Measurements from ENCODE around the gene DIP2C.

Gene DIP2C

DNA sequence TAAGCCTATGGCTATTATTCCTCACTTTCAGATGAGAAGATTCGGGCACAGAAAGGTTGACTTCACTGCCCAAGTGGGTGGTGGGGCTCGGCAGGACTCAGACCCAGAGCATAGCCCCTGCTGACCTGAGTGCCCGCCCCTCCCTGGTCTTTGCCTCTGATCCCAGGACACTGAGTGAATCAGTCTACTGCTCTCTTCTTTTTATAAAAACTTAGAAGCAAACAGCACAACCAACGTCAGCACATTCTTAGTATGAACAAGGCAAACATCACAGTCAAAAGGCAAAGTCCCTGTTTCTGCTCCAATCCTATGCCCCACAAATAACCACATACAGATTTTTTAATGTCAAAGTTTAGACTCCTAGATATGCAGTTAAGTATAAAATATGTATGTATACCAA is 316.5 kb downstream of the DIP2C start:
- no peak for DNase-seq (ENCODE audit: low spot score)
- TF ChIP-seq CTCF (IDR thresholded peaks at IDR 0.05; ENCODE audit: extremely low read depth, insufficient read depth, missing control alignments) = no peak
- in situ Hi-C loops (cut with MboI; ENCODE audit: low pct_unique_long_range_greater_than_20kb, low sequenced_read_pairs, unreplicated experiment) = no loop called here

DNA sequence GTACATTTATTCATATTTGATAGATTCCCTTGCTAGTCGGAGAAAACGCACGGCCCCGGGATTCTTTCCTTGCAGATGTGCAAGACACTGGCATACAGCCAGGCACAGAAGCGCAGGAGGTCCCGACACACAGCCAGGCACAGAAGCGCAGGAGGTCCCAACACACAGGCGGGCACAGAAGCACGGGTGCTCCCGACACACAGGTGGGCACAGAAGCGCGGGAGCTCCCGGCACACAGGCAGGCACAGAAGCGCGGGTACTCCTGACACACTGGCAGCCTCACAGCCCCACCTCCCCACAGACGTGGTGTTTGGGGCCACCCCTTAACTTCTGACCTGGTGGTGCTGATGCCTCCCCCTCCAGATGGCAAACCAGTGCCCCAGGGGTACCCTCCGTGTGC is 316.9 kb downstream of the DIP2C start:
- in situ Hi-C loops (cut with MboI; ENCODE audit: low pct_unique_long_range_greater_than_20kb, low sequenced_read_pairs, unreplicated experiment) = no loop called here
- no peak for DNase-seq (ENCODE audit: low spot score)
- TF ChIP-seq CTCF (IDR thresholded peaks at IDR 0.05; ENCODE audit: extremely low read depth, insufficient read depth, missing control alignments) = no peak

- in situ Hi-C loops (cut with MboI; ENCODE audit: low pct_unique_long_range_greater_than_20kb, low sequenced_read_pairs, unreplicated experiment) = no loop called here
- DNase-seq (ENCODE audit: low spot score) = no peak
- no peak for TF ChIP-seq CTCF (IDR thresholded peaks at IDR 0.05; ENCODE audit: extremely low read depth, insufficient read depth, missing control alignments)
Measured at GRCh38 chr10:371515-371914, 318.0 kb downstream of the DIP2C start.

DNA sequence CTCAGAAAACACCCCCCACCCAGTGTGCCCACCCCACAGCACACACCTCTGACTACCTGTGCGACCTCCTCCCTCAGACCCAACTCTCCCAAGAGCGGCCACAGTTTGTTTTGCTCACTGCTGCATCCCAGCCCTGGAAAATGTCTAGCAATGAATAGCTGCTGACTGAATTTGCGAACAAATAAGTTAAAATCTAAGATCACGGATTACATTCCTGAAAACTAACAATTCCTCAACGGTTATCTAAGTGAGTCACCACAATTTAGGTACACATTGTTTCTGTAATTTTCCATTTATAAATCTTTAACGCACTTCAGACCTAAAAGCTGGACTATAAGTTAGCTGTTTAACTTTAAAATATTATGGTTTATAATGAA is 319.0 kb downstream of the DIP2C start:
- in situ Hi-C loops (cut with MboI; ENCODE audit: low pct_unique_long_range_greater_than_20kb, low sequenced_read_pairs, unreplicated experiment) = no loop called here
- no peak for TF ChIP-seq CTCF (IDR thresholded peaks at IDR 0.05; ENCODE audit: extremely low read depth, insufficient read depth, missing control alignments)
- no peak for DNase-seq (ENCODE audit: low spot score)

GRCh38 chr10:369684-370448 is 319.6 kb downstream of the DIP2C start:
- TF ChIP-seq CTCF (IDR thresholded peaks at IDR 0.05; ENCODE audit: extremely low read depth, insufficient read depth, missing control alignments) = no peak
- in situ Hi-C loops (cut with MboI; ENCODE audit: low pct_unique_long_range_greater_than_20kb, low sequenced_read_pairs, unreplicated experiment) = no loop called here
- DNase-seq (ENCODE audit: low spot score) = no peak

DNA sequence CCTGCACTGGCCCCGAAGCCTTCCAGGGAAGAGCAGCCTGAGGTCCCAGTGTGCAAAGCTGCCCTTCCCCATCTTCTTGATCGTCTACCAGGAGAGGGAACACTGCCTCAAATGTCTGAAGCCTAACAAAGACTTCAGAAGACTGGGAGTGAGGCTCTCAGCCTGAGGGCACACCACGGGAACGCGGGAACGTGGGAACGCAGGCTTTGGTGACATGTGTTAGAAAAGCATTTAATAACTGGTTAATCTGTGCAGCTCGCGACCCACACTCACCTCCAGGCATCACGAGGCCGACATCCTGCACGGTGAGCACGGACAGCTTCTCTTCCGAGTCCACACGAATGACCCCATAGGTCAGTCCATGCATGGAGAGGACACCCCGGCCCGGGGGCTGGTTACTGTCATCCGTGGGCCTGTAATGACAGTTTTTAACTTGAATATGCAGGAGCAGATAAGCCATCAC is 320.2 kb downstream of the DIP2C start:
- DNase-seq (ENCODE audit: low spot score) = no peak
- no peak for TF ChIP-seq CTCF (IDR thresholded peaks at IDR 0.05; ENCODE audit: extremely low read depth, insufficient read depth, missing control alignments)
- in situ Hi-C loops (cut with MboI; ENCODE audit: low pct_unique_long_range_greater_than_20kb, low sequenced_read_pairs, unreplicated experiment) = no loop called here
